GM21786 (cell line): Measurements from ENCODE around the gene CEL.

Experiments used
- ATAC-seq: cut with Tn5 transposase; IDR thresholded peaks from one replicate; pipeline ENCODE4 v1.9.1; 2021; ENCODE audit not compliant: unreplicated experiment

CEL gene

GRCh38 chr9:133101356-133102189 is 39.8 kb downstream of the CEL start:
- ATAC-seq: no peak

- no peak for ATAC-seq
Observed at GRCh38 chr9:133102190-133103021, 40.6 kb downstream of the CEL start.

GRCh38 chr9:133103183-133103986 is 41.6 kb downstream of the CEL start:
- ATAC-seq: no peak

GRCh38 chr9:133103987-133104505 is 42.3 kb downstream of the CEL start:
- ATAC-seq: no peak

- no peak for ATAC-seq
Observed at GRCh38 chr9:133104718-133105460, 43.1 kb downstream of the CEL start.

- no peak for ATAC-seq
Observed at GRCh38 chr9:133105461-133105770, 43.6 kb downstream of the CEL start.

GRCh38 chr9:133106511-133107244 is 44.9 kb downstream of the CEL start:
- ATAC-seq: no peak

- ATAC-seq: no peak
Observed at GRCh38 chr9:133107245-133107722, 45.5 kb downstream of the CEL start.

- no peak for ATAC-seq
Observed at GRCh38 chr9:133107961-133108793, 46.4 kb downstream of the CEL start.

GRCh38 chr9:133108794-133109641 is 47.2 kb downstream of the CEL start:
- no peak for ATAC-seq

- ATAC-seq: no peak
Observed at GRCh38 chr9:133109931-133110650, 48.3 kb downstream of the CEL start.

GRCh38 chr9:133111808-133112662 is 50.3 kb downstream of the CEL start:
- no peak for ATAC-seq

GRCh38 chr9:133112663-133113026 is 50.9 kb downstream of the CEL start:
- no peak for ATAC-seq

- no peak for ATAC-seq
Observed at GRCh38 chr9:133113163-133113948, 51.6 kb downstream of the CEL start.
